Endodermal cell (in vitro differentiated cells): ENCODE measurements around the gene LCP2. TPM values are rescaled to one million over a fixed set of nuclear protein-coding genes. Genes with fewer than 3 reads are reported as not detected.

Experiments
- DNase-seq: peaks from one replicate; pipeline ENCODE4 v3.0.0-alpha.2; 2017
- H3K27ac ChIP-seq: 2 replicates; pipeline ENCODE4 v1.5.1; 2013; ENCODE audit warnings: mild to moderate bottlenecking, low read depth, low read length, moderate library complexity
- H3K27me3 ChIP-seq: 2 replicates; pipeline ENCODE4 v1.6.1; 2013; ENCODE audit warnings: mild to moderate bottlenecking, low read length, moderate library complexity; ENCODE audit not compliant: insufficient read depth, control insufficient read depth, poor library complexity, severe bottlenecking
- H3K36me3 ChIP-seq: 2 replicates; pipeline ENCODE4 v1.7.0; 2013; ENCODE audit warnings: mild to moderate bottlenecking, low read length, moderate library complexity; ENCODE audit not compliant: control insufficient read depth, insufficient read depth
- H3K4me1 ChIP-seq: one replicate; pipeline ENCODE4 v1.7.0; 2013; ENCODE audit warnings: low read length; ENCODE audit not compliant: control insufficient read depth, insufficient read depth
- H3K4me3 ChIP-seq: 2 replicates; pipeline ENCODE4 v1.5.1; 2013; ENCODE audit warnings: mild to moderate bottlenecking, low read length, moderate library complexity
- H3K9ac ChIP-seq: 2 replicates; pipeline ENCODE4 v1.6.1; 2013; ENCODE audit warnings: mild to moderate bottlenecking, low read length, moderate library complexity; ENCODE audit not compliant: poor library complexity, severe bottlenecking; ENCODE audit errors: extremely low read depth
- H3K9me3 ChIP-seq: 2 replicates; pipeline ENCODE4 v1.6.1; 2013; ENCODE audit warnings: mild to moderate bottlenecking, low read length, moderate library complexity; ENCODE audit not compliant: control insufficient read depth
- H3K27ac Mint-ChIP-seq: 2 replicates; pipeline ENCODE4 v1.8.0; 2020; ENCODE audit warnings: mixed read lengths
- H3K27me3 Mint-ChIP-seq: 2 replicates; pipeline ENCODE4 v1.8.0; 2021; ENCODE audit warnings: mild to moderate bottlenecking, mixed read lengths; ENCODE audit not compliant: insufficient read depth
- H3K36me3 Mint-ChIP-seq: 2 replicates; pipeline ENCODE4 v1.8.0; 2020; ENCODE audit warnings: low read depth, mixed read lengths
- H3K4me1 Mint-ChIP-seq: 2 replicates; pipeline ENCODE4 v1.8.0; 2020; ENCODE audit warnings: mixed read lengths
- H3K4me3 Mint-ChIP-seq: 2 replicates; pipeline ENCODE4 v1.8.0; 2020; ENCODE audit warnings: mild to moderate bottlenecking, moderate library complexity, mixed read lengths
- H3K9me3 Mint-ChIP-seq: 2 replicates; pipeline ENCODE4 v1.8.0; 2020; ENCODE audit warnings: mild to moderate bottlenecking, mixed read lengths
- CTCF ChIP-seq: fragments of 200-600 bp; sonication (generic); conservative IDR thresholded peaks from 2 replicates; pipeline ENCODE4 v1.5.0; 2021; ENCODE audit warnings: antibody characterized with exemption, mild to moderate bottlenecking
- WGBS, 2 experiments: methylation state at CpG; one replicate each; pipeline versions ENCODE4 v1.1.5 to v1.1.7; 2013; ENCODE audit warnings: missing lambda C conversion rate in 2 of 2, mixed read lengths in 1 of 2; ENCODE audit not compliant: insufficient coverage in 1 of 2, insufficient read length in 1 of 2; 5-methylcytosine and 5-hydroxymethylcytosine counted together
- total RNA-seq, 2 donors: library from RNA; stranded (reverse); fragmentation: NEBNext Ultra II Directional in 1 of 2; extraction: Animal tissue kit (Norgen Biotek cat#: 25700) in 1 of 2; gene quantifications; 2 replicates in 1 of 2; 3 replicates in 1 of 2; pipeline ENCODE4 v1.2.1, GENCODE V29; 2021

The LCP2 gene
- total RNA-seq, 2 donors from 2014 or later: 0.11 TPM; not detected in 1

- no peak overlapping the region for H3K9ac ChIP-seq
- H3K9me3 ChIP-seq: no peaks in the 10 kb centered on the region
- Mint-ChIP-seq H3K36me3 (no peaks in the 10 kb centered on the region), H3K27ac (no peak overlapping the region), H3K9me3 (no peaks in the 10 kb centered on the region), H3K4me3 (no peak overlapping the region), H3K4me1 (peaks cover 31% of the 10 kb centered on the region), H3K27me3 (peaks cover 5% of the 10 kb centered on the region)
- H3K4me3 ChIP-seq: no peak overlapping the region
- TF ChIP-seq CTCF: no peak
- H3K36me3 ChIP-seq: no peaks in the 10 kb centered on the region
- H3K27me3 ChIP-seq: peaks cover 29% of the 10 kb centered on the region
- WGBS, 2 experiments: 84% methylated on average over 2 of the region's 2 CpGs; no CpG with 5 or more reads in 1 of the 2 experiments
- H3K4me1 ChIP-seq: peaks cover 5% of the 10 kb centered on the region
- DNase-seq: no peak
- H3K27ac ChIP-seq: no peak overlapping the region
Observed at GRCh38 chr5:170219615-170220014, 78.0 kb downstream of the LCP2 start.

- Mint-ChIP-seq H3K4me3 (no peak overlapping the region), H3K36me3 (no peaks in the 10 kb centered on the region), H3K4me1 (peaks cover 22% of the 10 kb centered on the region), H3K27ac (no peak overlapping the region), H3K27me3 (peaks cover 5% of the 10 kb centered on the region), H3K9me3 (peaks cover 3% of the 10 kb centered on the region)
- no peak for DNase-seq
- H3K9ac ChIP-seq: no peak overlapping the region
- H3K27ac ChIP-seq: no peak overlapping the region
- H3K9me3 ChIP-seq: no peaks in the 10 kb centered on the region
- no peaks in the 10 kb centered on the region for H3K36me3 ChIP-seq
- peaks cover 29% of the 10 kb centered on the region for H3K27me3 ChIP-seq
- TF ChIP-seq CTCF: no peak
- WGBS, 2 experiments: 73 to 91% methylated on average over 1 of the region's 1 CpG
- no peaks in the 10 kb centered on the region for H3K4me1 ChIP-seq
- H3K4me3 ChIP-seq: no peak overlapping the region
Observed at GRCh38 chr5:170218726-170219125, 78.9 kb downstream of the LCP2 start.

GRCh38 chr5:170217831-170218230 is 79.7 kb downstream of the LCP2 start:
- Mint-ChIP-seq H3K4me3 (no peak overlapping the region), H3K4me1 (peaks cover 18% of the 10 kb centered on the region), H3K27ac (no peak overlapping the region), H3K27me3 (peaks cover 3% of the 10 kb centered on the region), H3K9me3 (peaks cover 3% of the 10 kb centered on the region), H3K36me3 (no peaks in the 10 kb centered on the region)
- H3K9ac ChIP-seq: no peak overlapping the region
- H3K27me3 ChIP-seq: peaks cover 29% of the 10 kb centered on the region
- no peak for DNase-seq
- no peak overlapping the region for H3K4me3 ChIP-seq
- WGBS, 2 experiments: 89 to 97% methylated on average over 5 of the region's 5 CpGs
- no peaks in the 10 kb centered on the region for H3K4me1 ChIP-seq
- TF ChIP-seq CTCF: no peak
- no peaks in the 10 kb centered on the region for H3K9me3 ChIP-seq
- no peaks in the 10 kb centered on the region for H3K36me3 ChIP-seq
- H3K27ac ChIP-seq: no peak overlapping the region
